AG04449 (cell line): ENCODE results near the gene ULBP2.
"Not testable (repeated sequence)": the region's sequence is repeated elsewhere in the genome, so short reads cannot be mapped to it uniquely, and the experiment has no call there.

ENCODE experiments used
- CTCF ChIA-PET: fragments of 350-600 bp; formaldehyde crosslinking; extraction: SDS; loops from one replicate; lab custom pipeline; 2021; ENCODE audit warnings: antibody characterized with exemption; lab: Yijun Ruan, JAX
- POLR2A ChIA-PET: fragments of 400-600, 350-600 bp; formaldehyde crosslinking; extraction: SDS; loops from one replicate; lab custom pipeline; 2020; ENCODE audit warnings: antibody characterized with exemption, inconsistent platforms; lab: Yijun Ruan, JAX
- DNase-seq: peaks from one replicate; pipeline ENCODE4 v3.0.0-alpha.2; 2010; ENCODE audit warnings: low read depth, low spot score
- H3K4me3 ChIP-seq: 2 replicates; pipeline ENCODE4 v1.5.1; 2011; ENCODE audit warnings: low read depth, mild to moderate bottlenecking, control low read depth, low read length
- TF ChIP-seq, protein P1 (sequence below): IDR thresholded peaks from one replicate; pipeline ENCODE4 v1.5.1; 2011; ENCODE audit warnings: mild to moderate bottlenecking, moderate library complexity, low read length, control low read depth, inconsistent platforms; ENCODE audit not compliant: insufficient read depth; ENCODE audit errors: missing control alignments

The ULBP2 gene

GRCh38 chr6:149990661-149991471 is 49.1 kb downstream of the ULBP2 start:
- CTCF ChIA-PET: interaction anchor here (1.8 to 1.9 kb wide), 2 partner anchors 16 to 26 kb away, joined by 5 read pairs; no protein-coding TSS in a partner anchor
- no peak for DNase-seq

GRCh38 chr6:149991472-149991795 is 49.6 kb downstream of the ULBP2 start:
- CTCF ChIA-PET: interaction anchor here (1.8 to 1.9 kb wide), 2 partner anchors 15 to 26 kb away, joined by 5 read pairs; no protein-coding TSS in a partner anchor
- POLR2A ChIA-PET, H3K4me3 ChIP-seq, DNase-seq: not testable (repeated sequence)

More at GRCh38 chr6:149990661-149991471, 49.1 kb downstream of the ULBP2 start:
- TF ChIP-seq, protein P1, sequence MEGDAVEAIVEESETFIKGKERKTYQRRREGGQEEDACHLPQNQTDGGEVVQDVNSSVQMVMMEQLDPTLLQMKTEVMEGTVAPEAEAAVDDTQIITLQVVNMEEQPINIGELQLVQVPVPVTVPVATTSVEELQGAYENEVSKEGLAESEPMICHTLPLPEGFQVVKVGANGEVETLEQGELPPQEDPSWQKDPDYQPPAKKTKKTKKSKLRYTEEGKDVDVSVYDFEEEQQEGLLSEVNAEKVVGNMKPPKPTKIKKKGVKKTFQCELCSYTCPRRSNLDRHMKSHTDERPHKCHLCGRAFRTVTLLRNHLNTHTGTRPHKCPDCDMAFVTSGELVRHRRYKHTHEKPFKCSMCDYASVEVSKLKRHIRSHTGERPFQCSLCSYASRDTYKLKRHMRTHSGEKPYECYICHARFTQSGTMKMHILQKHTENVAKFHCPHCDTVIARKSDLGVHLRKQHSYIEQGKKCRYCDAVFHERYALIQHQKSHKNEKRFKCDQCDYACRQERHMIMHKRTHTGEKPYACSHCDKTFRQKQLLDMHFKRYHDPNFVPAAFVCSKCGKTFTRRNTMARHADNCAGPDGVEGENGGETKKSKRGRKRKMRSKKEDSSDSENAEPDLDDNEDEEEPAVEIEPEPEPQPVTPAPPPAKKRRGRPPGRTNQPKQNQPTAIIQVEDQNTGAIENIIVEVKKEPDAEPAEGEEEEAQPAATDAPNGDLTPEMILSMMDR: no peak
- POLR2A ChIA-PET: no interaction called here
- H3K4me3 ChIP-seq: no peak overlapping the region; the same call in 1 of the 2 replicates

DNA sequence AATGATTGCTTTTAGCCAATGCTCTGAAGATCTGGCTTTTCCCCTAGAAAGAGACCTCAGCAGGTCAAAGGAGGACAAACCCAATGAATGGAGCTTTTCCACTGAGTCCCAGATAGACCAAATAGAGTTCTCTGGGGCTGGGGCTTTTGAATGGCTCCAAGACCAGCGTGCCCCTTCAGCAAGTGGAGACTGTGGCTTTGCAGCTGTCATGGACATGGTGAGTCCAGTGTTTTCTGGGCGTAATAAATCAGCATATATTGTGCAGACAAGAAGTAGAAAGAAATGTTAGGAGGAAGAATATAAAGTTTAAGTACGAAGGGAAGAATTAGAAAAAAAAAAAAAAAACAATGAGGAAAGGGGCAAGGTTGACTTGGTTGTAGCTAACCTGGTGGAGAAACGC is 50.0 kb downstream of the ULBP2 start:
- POLR2A ChIA-PET: interaction anchor here (0.7 kb wide), 1 partner anchor 217 kb away, joined by 3 read pairs; no protein-coding TSS in a partner anchor

DNA sequence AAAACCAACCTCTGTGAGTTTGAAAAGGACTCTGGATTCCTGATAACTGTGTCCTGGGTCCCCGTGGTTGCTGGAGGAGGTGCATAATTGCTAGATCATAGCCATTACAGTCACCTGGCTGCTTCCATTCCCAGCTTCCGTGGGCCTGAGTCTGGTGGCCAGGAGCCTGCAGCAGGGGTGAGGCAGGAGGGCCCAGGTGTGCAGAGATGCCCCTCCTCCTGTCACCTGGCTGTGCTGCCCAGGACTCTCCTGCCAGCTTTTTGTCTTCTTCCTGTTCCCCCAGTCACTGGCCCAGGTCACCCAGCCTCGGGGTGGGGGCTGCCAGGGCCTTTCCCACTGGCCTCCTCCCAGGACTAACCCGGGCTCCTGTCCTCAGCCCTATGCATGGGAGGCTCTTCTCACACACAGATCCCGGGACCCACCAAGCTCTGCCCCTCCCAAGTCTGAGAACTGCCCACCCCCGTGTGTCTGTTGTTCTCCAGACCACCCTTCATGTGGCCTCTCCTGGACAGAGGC is 53.5 kb downstream of the ULBP2 start:
- ChIA-PET CTCF (no interaction called here), POLR2A (no interaction called here)
- DNase-seq: no peak
- TF ChIP-seq, protein P1: no peak
- H3K4me3 ChIP-seq: no peak overlapping the region

More for the DNA sequence above, 50.0 kb downstream of the ULBP2 start:
- DNase-seq: no peak
- no peak overlapping the region for H3K4me3 ChIP-seq
- CTCF ChIA-PET: interaction anchor here (1.8 to 1.9 kb wide), 2 partner anchors 15 to 25 kb away, joined by 5 read pairs; no protein-coding TSS in a partner anchor
- TF ChIP-seq, protein P1: no peak

DNA sequence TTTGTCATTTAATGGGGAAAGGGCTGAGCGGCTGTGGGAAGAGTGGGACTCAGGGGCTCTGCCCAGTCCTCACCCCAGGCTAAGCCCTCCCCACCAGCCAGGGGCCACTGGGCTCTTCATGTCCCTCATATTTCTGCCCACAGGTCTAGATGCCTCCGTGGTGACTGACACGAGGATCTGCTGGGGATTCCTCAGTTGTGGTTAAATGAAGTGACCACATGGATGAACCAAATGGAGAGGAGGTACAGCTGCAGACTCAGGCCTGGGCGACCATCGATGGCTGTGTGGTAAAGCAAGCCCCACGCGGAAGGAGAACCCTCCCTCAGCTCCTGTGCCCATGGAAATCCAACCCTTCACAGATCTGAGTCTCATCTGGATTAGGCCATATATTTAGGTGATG is 54.2 kb downstream of the ULBP2 start:
- ChIA-PET POLR2A (no interaction called here), CTCF (interaction anchor here (1.0 kb wide), 1 partner anchor 11 kb away, joined by 3 read pairs; no protein-coding TSS in a partner anchor)
- H3K4me3 ChIP-seq: no peak overlapping the region
- TF ChIP-seq, protein P1: no peak
- DNase-seq: no peak
